ENCODE data around the gene CPNE9.
"Not testable (repeated sequence)": the region's sequence is repeated elsewhere in the genome, so short reads cannot be mapped to it uniquely, and the experiment has no call there.

The CPNE9 gene

GRCh38 chr3:9749296-9749644, 45.6 kb downstream of the CPNE9 start:
- DNase-seq: no peak

GRCh38 chr3:9749645-9750555, 46.3 kb downstream of the CPNE9 start, which contains the start of gene OGG1:
Gene OGG1, plus strand, starts transcription at chr3:9749952. Its CDS starts 335 bp downstream, at chr3:9750287.
- peak; percentile 93 to 95 for DNase-seq

- DNase-seq: no peak
Measured at GRCh38 chr3:9750556-9751411, 47.2 kb downstream of the CPNE9 start.

- DNase-seq: no peak
Measured at GRCh38 chr3:9754678-9755077, 51.0 kb downstream of the CPNE9 start.

GRCh38 chr3:9757427-9757826, 53.8 kb downstream of the CPNE9 start:
- no peak for DNase-seq

- no peak for DNase-seq
Measured at GRCh38 chr3:9760779-9761505, 57.3 kb downstream of the CPNE9 start.

GRCh38 chr3:9761919-9762318, 58.3 kb downstream of the CPNE9 start:
- no peak for DNase-seq

- DNase-seq: no peak
Measured at GRCh38 chr3:9762871-9763270, 59.2 kb downstream of the CPNE9 start.

- no peak for DNase-seq
Measured at GRCh38 chr3:9765865-9766264, 62.2 kb downstream of the CPNE9 start.

GRCh38 chr3:9767418-9767817, 63.8 kb downstream of the CPNE9 start:
- DNase-seq: no peak

- no peak for DNase-seq
Measured at GRCh38 chr3:9768141-9768775, 64.6 kb downstream of the CPNE9 start.

- no peak for DNase-seq
Measured at GRCh38 chr3:9769012-9769411, 65.4 kb downstream of the CPNE9 start.

- peak; percentile 44 to 51 for DNase-seq
Measured at GRCh38 chr3:9769426-9770275, 66.0 kb downstream of the CPNE9 start, which contains the start of gene CAMK1. Gene CAMK1, minus strand, starts transcription at chr3:9769947. Its CDS starts 2,198 bp downstream, at chr3:9767749.

- no peak for DNase-seq
Measured at GRCh38 chr3:9770276-9770812, 66.7 kb downstream of the CPNE9 start.

- DNase-seq: not testable (repeated sequence)
Measured at GRCh38 chr3:9771007-9771406, 67.4 kb downstream of the CPNE9 start.

GRCh38 chr3:9776896-9777693, 73.5 kb downstream of the CPNE9 start:
- DNase-seq: no peak

- DNase-seq: no peak
Measured at GRCh38 chr3:9777694-9778021, 74.0 kb downstream of the CPNE9 start.

- peak; percentile 31 to 54 for DNase-seq
Measured at GRCh38 chr3:9778143-9779074, 74.8 kb downstream of the CPNE9 start.

GRCh38 chr3:9779075-9779593, 75.5 kb downstream of the CPNE9 start:
- DNase-seq: no peak

All from activated CD4-positive, alpha-beta T cell treated with anti-CD3 and anti-CD28 coated beads, Interleukin-2, amount 50 U/mL, for 4 hours (primary cell).